IMR-90 (cell line): ENCODE data around the gene KLHL29. TPM values are rescaled to one million over a fixed set of nuclear protein-coding genes. Genes with fewer than 3 reads are reported as not detected.

Experiments used
- ATAC-seq: fragments of 200-7000 bp; cut with Tn5 transposase; 2 replicates; pipeline ENCODE4 v1.9.1; 2020; ENCODE audit warnings: low read depth, mild to moderate bottlenecking, moderate library complexity
- BruUV-seq: library from RNA; stranded (reverse); fragments of 400-500 nt; replicated peaks from 2 replicates; lab custom pipeline; 2021; lab: Mats Ljungman, UMichigan
- CTCF ChIA-PET: fragments of 300-600 bp; formaldehyde crosslinking; extraction: SDS; loops from one replicate; lab custom pipeline; 2021; ENCODE audit warnings: antibody characterized with exemption; lab: Yijun Ruan, JAX
- POLR2A ChIA-PET: fragments of 300-600 bp; sonication (Branson Sonifier 250); formaldehyde crosslinking; loops from one replicate; lab custom pipeline; 2022; ENCODE audit warnings: antibody characterized with exemption; ENCODE audit not compliant: unreplicated experiment; lab: Charles Lee
- DNase-seq: peaks from one replicate; pipeline ENCODE4 v3.0.0; 2013
- H2AFZ ChIP-seq: replicated peaks from 2 replicates; pipeline ENCODE3; 2013; ENCODE audit warnings: low read length, mild to moderate bottlenecking; ENCODE audit not compliant: poor library complexity
- H2AK5ac ChIP-seq: 2 replicates; pipeline ENCODE4 v1.6.1; 2013; ENCODE audit warnings: low read depth, low read length, inconsistent platforms
- H2AK9ac ChIP-seq: replicated peaks from 2 replicates; pipeline ENCODE3; 2013; ENCODE audit warnings: mild to moderate bottlenecking, low read depth, low read length, moderate library complexity; ENCODE audit not compliant: poor library complexity
- H2BK120ac ChIP-seq: 2 replicates; pipeline ENCODE4 v1.6.1; 2013; ENCODE audit warnings: low read depth, low read length, inconsistent platforms
- H2BK15ac ChIP-seq: 3 replicates; pipeline ENCODE4 v1.6.1; 2013; ENCODE audit warnings: low read depth, low read length, inconsistent platforms
- H2BK20ac ChIP-seq: 2 replicates; pipeline ENCODE4 v1.6.1; 2013; ENCODE audit warnings: low read depth, mild to moderate bottlenecking, inconsistent platforms, low read length, moderate library complexity
- H2BK5ac ChIP-seq: 2 replicates; pipeline ENCODE4 v1.6.1; 2013; ENCODE audit warnings: mild to moderate bottlenecking, low read depth, low read length, inconsistent platforms; ENCODE audit not compliant: poor library complexity, severe bottlenecking
- H3K14ac ChIP-seq: replicated peaks from 2 replicates; pipeline ENCODE4 v1.6.1; 2013; ENCODE audit warnings: low read depth, low read length, inconsistent platforms
- H3K18ac ChIP-seq: 2 replicates; pipeline ENCODE4 v1.6.1; 2013; ENCODE audit warnings: low read depth, low read length, control low read depth
- H3K23ac ChIP-seq: 2 replicates; pipeline ENCODE4 v1.6.1; 2013; ENCODE audit warnings: low read depth, low read length, inconsistent platforms
- H3K27ac ChIP-seq: 2 replicates; pipeline ENCODE4 v1.5.1; 2013; ENCODE audit warnings: mild to moderate bottlenecking, control low read depth, low read length; ENCODE audit not compliant: insufficient read depth
- H3K27me3 ChIP-seq: 2 replicates; pipeline ENCODE4 v1.6.1; 2013; ENCODE audit warnings: low read length; ENCODE audit not compliant: control insufficient read depth, insufficient read depth
- H3K36me3 ChIP-seq: 2 replicates; pipeline ENCODE4 v1.6.1; 2013; ENCODE audit warnings: low read length, mixed read lengths; ENCODE audit not compliant: control insufficient read depth, insufficient read depth
- H3K4ac ChIP-seq: 2 replicates; pipeline ENCODE4 v1.6.1; 2013; ENCODE audit warnings: low read depth, low read length, inconsistent platforms
- H3K4me1 ChIP-seq: 2 replicates; pipeline ENCODE4 v1.6.1; 2013; ENCODE audit warnings: low read length, mixed read lengths; ENCODE audit not compliant: control insufficient read depth, insufficient read depth
- H3K4me2 ChIP-seq: 2 replicates; pipeline ENCODE4 v1.6.1; 2013; ENCODE audit warnings: low read depth, mild to moderate bottlenecking, control low read depth, low read length, moderate library complexity
- H3K4me3 ChIP-seq: 2 replicates; pipeline ENCODE4 v1.5.1; 2013; ENCODE audit warnings: low read depth, mild to moderate bottlenecking, control low read depth, low read length, moderate library complexity; ENCODE audit not compliant: insufficient read depth
- H3K56ac ChIP-seq: 2 replicates; pipeline ENCODE4 v1.6.1; 2013; ENCODE audit warnings: low read length, inconsistent platforms; ENCODE audit not compliant: insufficient read depth; ENCODE audit errors: extremely low read depth
- H3K79me1 ChIP-seq, 2 experiments: 2 replicates each; pipeline ENCODE4 v1.6.1; 2013; ENCODE audit warnings: low read length in 2 of 2, inconsistent platforms in 1 of 2, low read depth in 1 of 2
- H3K9ac ChIP-seq: 2 replicates; pipeline ENCODE4 v1.6.1; 2013; ENCODE audit warnings: low read depth, low read length, control low read depth
- H3K9me1 ChIP-seq: 2 replicates; pipeline ENCODE4 v1.6.1; 2013; ENCODE audit warnings: low read length, inconsistent platforms; ENCODE audit not compliant: insufficient read depth
- H3K9me3 ChIP-seq: 2 replicates; pipeline ENCODE4 v1.6.1; 2013; ENCODE audit warnings: low read length; ENCODE audit not compliant: control insufficient read depth, insufficient read depth
- H4K20me1 ChIP-seq: 2 replicates; pipeline ENCODE4 v1.6.1; 2013; ENCODE audit warnings: low read length, inconsistent platforms; ENCODE audit not compliant: insufficient read depth
- H4K5ac ChIP-seq: 2 replicates; pipeline ENCODE4 v1.6.1; 2013; ENCODE audit warnings: mild to moderate bottlenecking, low read depth, low read length, control low read depth
- H4K8ac ChIP-seq, 2 experiments: 2 replicates each; pipeline ENCODE4 v1.6.1; 2013; ENCODE audit warnings: low read depth in 2 of 2, low read length in 2 of 2, control low read depth in 1 of 2, inconsistent platforms in 1 of 2
- H4K91ac ChIP-seq: 2 replicates; pipeline ENCODE4 v1.6.1; 2013; ENCODE audit warnings: low read depth, low read length, inconsistent platforms; ENCODE audit not compliant: insufficient read depth
- BHLHE40 ChIP-seq: fragments of 150-350 bp; IDR thresholded peaks from 2 replicates; pipeline ENCODE4 v1.6.1; 2016; ENCODE audit warnings: mild to moderate bottlenecking, low read depth, low read length
- CEBPB ChIP-seq: IDR thresholded peaks from 2 replicates; pipeline ENCODE4 v1.6.1; 2012; ENCODE audit warnings: low read depth, low read length, improper control_type of control experiment
- CHD1 ChIP-seq: IDR thresholded peaks from 2 replicates; pipeline ENCODE4 v1.6.1; 2012; ENCODE audit warnings: low read depth, low read length, improper control_type of control experiment
- CTCF ChIP-seq: conservative IDR thresholded peaks from 2 replicates; pipeline ENCODE4 v1.5.1; 2012; ENCODE audit warnings: mild to moderate bottlenecking, low read depth, low read length, improper control_type of control experiment
- ELK1 ChIP-seq: fragments of 150-350 bp; IDR thresholded peaks from 2 replicates; pipeline ENCODE4 v1.6.1; 2016; ENCODE audit warnings: low read depth, mild to moderate bottlenecking, low read length, moderate library complexity, borderline replicate concordance
- FOS ChIP-seq: fragments of 150-350 bp; IDR thresholded peaks from 2 replicates; pipeline ENCODE4 v1.6.1; 2016; ENCODE audit warnings: low read depth, low read length
- MAFK ChIP-seq: IDR thresholded peaks from 2 replicates; pipeline ENCODE4 v1.6.1; 2012; ENCODE audit warnings: low read depth, low read length, improper control_type of control experiment
- MAZ ChIP-seq: IDR thresholded peaks from 2 replicates; pipeline ENCODE4 v1.6.1; 2012; ENCODE audit warnings: low read depth, mild to moderate bottlenecking, low read length, improper control_type of control experiment, moderate library complexity, borderline replicate concordance
- MXI1 ChIP-seq: IDR thresholded peaks from 2 replicates; pipeline ENCODE4 v1.6.1; 2012; ENCODE audit warnings: low read depth, mild to moderate bottlenecking, low read length, moderate library complexity, borderline replicate concordance
- NFE2L2 ChIP-seq: fragments of 150-350 bp; IDR thresholded peaks from 2 replicates; pipeline ENCODE4 v1.6.1; 2016; ENCODE audit warnings: low read depth, mild to moderate bottlenecking, low read length
- POLR2A ChIP-seq: IDR thresholded peaks from 2 replicates; pipeline ENCODE4 v1.6.1; 2012; ENCODE audit warnings: mild to moderate bottlenecking, low read depth, low read length
- RAD21 ChIP-seq: IDR thresholded peaks from 2 replicates; pipeline ENCODE4 v1.6.1; 2012; ENCODE audit warnings: low read length, improper control_type of control experiment
- RCOR1 ChIP-seq: IDR thresholded peaks from 2 replicates; pipeline ENCODE4 v1.6.1; 2012; ENCODE audit warnings: mild to moderate bottlenecking, low read length, improper control_type of control experiment; ENCODE audit not compliant: insufficient replicate concordance
- RFX5 ChIP-seq: IDR thresholded peaks from 2 replicates; pipeline ENCODE4 v1.8.0; 2012; ENCODE audit warnings: low read depth, mild to moderate bottlenecking, low read length, moderate library complexity
- SMC3 ChIP-seq: fragments of 150-350 bp; IDR thresholded peaks from 2 replicates; pipeline ENCODE4 v1.6.1; 2016; ENCODE audit warnings: low read depth, mild to moderate bottlenecking, antibody characterized with exemption, low read length, moderate library complexity
- USF2 ChIP-seq: fragments of 150-350 bp; IDR thresholded peaks from 2 replicates; pipeline ENCODE4 v1.6.1; 2017; ENCODE audit warnings: mild to moderate bottlenecking, antibody characterized with exemption, low read length, low read depth
- WGBS, 2 experiments: methylation state at CpG; one replicate each; pipeline versions ENCODE4 v1.1.5 to v1.1.7; 2013; ENCODE audit warnings: missing lambda C conversion rate in 2 of 2; ENCODE audit not compliant: insufficient read length in 1 of 2; ENCODE audit errors: extremely low coverage in 2 of 2; 5-methylcytosine and 5-hydroxymethylcytosine counted together
- dilution Hi-C: fragments of 300-500 bp; cut with HindIII; formaldehyde crosslinking; loops from one replicate; pipeline ENCODE4 v1.14.3; 2018; ENCODE audit warnings: low sequenced_read_pairs; ENCODE audit not compliant: unreplicated experiment
- in situ Hi-C: fragments of 300-500 bp; cut with MboI; formaldehyde crosslinking; loops from 3 replicates; pipeline ENCODE4 v1.14.3; 2019; ENCODE audit warnings: low sequenced_read_pairs, inconsistent platforms, mixed read lengths
- intact Hi-C: fragments of 100-400 bp; cut with micrococcal nuclease; formaldehyde crosslinking; loops from 2 replicates; pipeline ENCODE4 v1.10.0; 2022
- polyA plus RNA-seq, 3 experiments: library from polyadenylated mRNA; depleted of rRNA; stranded (reverse); fragments of >200 nt; gene quantifications; 2 replicates each; pipeline ENCODE4 v1.2.3, GENCODE V29; 2012; ENCODE audit warnings: low replicate concordance in 1 of 3
- total RNA-seq: library from RNA; depleted of rRNA; stranded (reverse); fragments of >200 nt; gene quantifications from 2 replicates; pipeline ENCODE4 v1.2.3, GENCODE V29; 2012

Gene KLHL29
- total and polyA plus RNA-seq, 2 of the 4 experiments (the other 2 are of a cell fraction) = 2.0 to 8.0 TPM

GRCh38 chr2:23632831-23633395 lies 247.9 kb downstream of the KLHL29 start:
- TF ChIP-seq MAFK (no peak), CHD1 (no peak), MXI1 (no peak), RCOR1 (no peak), CEBPB (no peak), RFX5 (no peak), ELK1 (no peak), CTCF (no peak), POLR2A (no peak), SMC3 (no peak), BHLHE40 (no peak), MAZ (no peak), USF2 (no peak), RAD21 (no peak), FOS (no peak), NFE2L2 (no peak)
- no peak overlapping the region for H2AFZ ChIP-seq
- H3K9me1 ChIP-seq = no peaks in the 10 kb centered on the region
- H3K4me2 ChIP-seq = no peak overlapping the region
- no peak overlapping the region for H2AK5ac ChIP-seq
- H4K5ac ChIP-seq = no peak overlapping the region
- intact Hi-C loops = no loop called here
- 0 out of 4 replicates have a peak, but pooled peaks cover 0 to 3% of the 10 kb centered on the region in 2 experiments for H3K79me1 ChIP-seq
- H2BK20ac ChIP-seq = no peak overlapping the region
- H2AK9ac ChIP-seq = no peak overlapping the region
- BruUV-seq = no TSS peak
- DNase-seq (no peak), ATAC-seq (no peak)
- in situ Hi-C loops = no loop called here
- H4K8ac ChIP-seq = no peak overlapping the region
- H3K9me3 ChIP-seq = no peaks in the 10 kb centered on the region
- no peaks in the 10 kb centered on the region; the same call in 1 of the 2 replicates for H4K20me1 ChIP-seq
- no peak overlapping the region for H2BK5ac ChIP-seq
- 93% methylated on average over 3 of the region's 5 CpGs; no CpG with 5 or more reads in 1 of the 2 experiments for WGBS, 2 experiments
- no peaks in the 10 kb centered on the region for H3K27me3 ChIP-seq
- no peak overlapping the region for H3K56ac ChIP-seq
- no peak overlapping the region for H3K27ac ChIP-seq
- no peak overlapping the region for H4K91ac ChIP-seq
- H3K18ac ChIP-seq = no peak overlapping the region
- no peak overlapping the region for H3K4ac ChIP-seq
- no peak overlapping the region for H3K9ac ChIP-seq
- H3K4me1 ChIP-seq = peaks cover 10% of the 10 kb centered on the region
- no peak overlapping the region for H2BK15ac ChIP-seq
- no peak overlapping the region for H2BK120ac ChIP-seq
- no peaks in the 10 kb centered on the region for H3K36me3 ChIP-seq
- H3K4me3 ChIP-seq = no peak overlapping the region
- no peak overlapping the region for H3K14ac ChIP-seq
- dilution Hi-C loops = no loop called here
- no peak overlapping the region for H3K23ac ChIP-seq
- ChIA-PET CTCF (interaction anchor here (0.6 to 1.0 kb wide), 2 partner anchors 8 to 427 kb away, joined by 4 to 5 read pairs; no protein-coding TSS in a partner anchor), POLR2A (no interaction called here)
